GM12878 (cell line): ENCODE measurements around the gene RSPH4A. TPM values are rescaled to one million over a fixed set of nuclear protein-coding genes. Genes with fewer than 3 reads are reported as not detected.

Experiments
- ATAC-seq: fragments of 200-7000 bp; cut with Tn5 transposase; 3 replicates; pipeline ENCODE4 v1.9.1; 2020; ENCODE audit warnings: mild to moderate bottlenecking, moderate library complexity
- BruUV-seq: library from RNA; stranded (reverse); fragments of 400-500 nt; replicated peaks from 2 replicates; lab custom pipeline; 2021; lab: Mats Ljungman, UMichigan
- CTCF ChIA-PET: fragments of 300-600 bp; sonication (Branson Sonifier 250); formaldehyde crosslinking; extraction: SDS; loops from one replicate; lab custom pipeline; 2021; ENCODE audit warnings: inconsistent platforms; lab: Yijun Ruan, JAX
- POLR2A ChIA-PET: fragments of 350-600 bp; formaldehyde crosslinking; extraction: SDS; loops from one replicate; lab custom pipeline; 2021; ENCODE audit warnings: inconsistent platforms; lab: Charles Lee
- RAD21 ChIA-PET: fragments of 300-600 bp; sonication (Branson Sonifier 250); formaldehyde crosslinking; loops from one replicate; lab custom pipeline; 2023; ENCODE audit warnings: antibody characterized with exemption; ENCODE audit not compliant: unreplicated experiment; lab: Charles Lee
- SMC1A ChIA-PET: fragments of 300-600 bp; sonication (Branson Sonifier 250); formaldehyde crosslinking; loops from one replicate; lab custom pipeline; 2023; ENCODE audit not compliant: unreplicated experiment, uncharacterized antibody; lab: Charles Lee
- DNase-seq: peaks from one replicate; pipeline ENCODE4 v3.0.0-alpha.2; 2011; ENCODE audit warnings: low read depth, low spot score
- FAIRE-seq: peaks from 3 replicates; lab custom pipeline; 2011; peaks lifted over from hg19 to GRCh38; lab: Jason Lieb, UNC
- H2AFZ ChIP-seq: 2 replicates; pipeline ENCODE4 v1.6.0; 2011; ENCODE audit warnings: low read depth, low read length, control low read depth; ENCODE audit not compliant: control insufficient read depth
- H3K27ac ChIP-seq: 2 replicates; pipeline ENCODE4 v1.5.1; 2011; ENCODE audit warnings: control low read depth; ENCODE audit not compliant: control insufficient read depth, insufficient read depth
- H3K27me3 ChIP-seq, 2 experiments: replicated peaks in 1 of 2; 2 replicates each; pipeline versions ENCODE4 v1.6.0 to v1.6.1; 2011; ENCODE audit warnings: low read length in 1 of 2; ENCODE audit not compliant: control insufficient read depth in 2 of 2, insufficient read depth in 2 of 2
- H3K36me3 ChIP-seq, 2 experiments: 2 replicates each; pipeline ENCODE4 v1.5.1; 2011; ENCODE audit warnings: low read length in 1 of 2; ENCODE audit not compliant: control insufficient read depth in 2 of 2, insufficient read depth in 2 of 2
- H3K4me1 ChIP-seq: 2 replicates; pipeline ENCODE4 v1.6.1; 2011; ENCODE audit warnings: mild to moderate bottlenecking, low read length, moderate library complexity, mixed read lengths; ENCODE audit not compliant: control insufficient read depth, insufficient read depth
- H3K4me2 ChIP-seq: 2 replicates; pipeline ENCODE4 v1.6.0; 2011; ENCODE audit warnings: control low read depth; ENCODE audit not compliant: control insufficient read depth, insufficient read depth
- H3K4me3 ChIP-seq: fragments of 200-600 bp; sonication (generic); 2 replicates; pipeline ENCODE4 v1.5.1; 2016
- H3K79me2 ChIP-seq: 2 replicates; pipeline ENCODE4 v1.6.0; 2011; ENCODE audit warnings: low read length; ENCODE audit not compliant: control insufficient read depth, insufficient read depth
- H3K9ac ChIP-seq: 2 replicates; pipeline ENCODE4 v1.8.0; 2011; ENCODE audit warnings: low read length, control low read depth, mixed read lengths; ENCODE audit not compliant: control insufficient read depth, insufficient read depth
- H3K9me3 ChIP-seq: replicated peaks from 3 replicates; pipeline ENCODE4 v1.5.1; 2011; ENCODE audit warnings: mild to moderate bottlenecking, low read length; ENCODE audit not compliant: control insufficient read depth, insufficient read depth
- H4K20me1 ChIP-seq: 2 replicates; pipeline ENCODE4 v1.6.0; 2011; ENCODE audit not compliant: control insufficient read depth, insufficient read depth
- BHLHE40 ChIP-seq, 2 experiments: fragments of 450-650 bp in 1 of 2; IDR thresholded peaks; 2 replicates each; pipeline ENCODE4 v1.6.1; 2011 to 2017; ENCODE audit warnings: low read depth in 2 of 2, borderline replicate concordance in 1 of 2, improper control_type of control experiment in 1 of 2, low read length in 1 of 2, mild to moderate bottlenecking in 1 of 2
- CEBPB ChIP-seq, 2 experiments: fragments of 150-350 bp in 1 of 2; IDR thresholded peaks; 2 replicates each; pipeline ENCODE4 v1.6.1; 2012 to 2014; ENCODE audit warnings: low read depth in 2 of 2, low read length in 2 of 2, borderline replicate concordance in 1 of 2, inconsistent platforms in 1 of 2
- ESRRA ChIP-seq: IDR thresholded peaks from 2 replicates; pipeline ENCODE4 v1.6.1; 2012; ENCODE audit warnings: mild to moderate bottlenecking, low read length, improper control_type of control experiment
- GABPA ChIP-seq: IDR thresholded peaks from 2 replicates; pipeline ENCODE4 v1.6.1; 2014; ENCODE audit warnings: antibody characterized with exemption, low read depth, mild to moderate bottlenecking, inconsistent platforms
- KAT2A ChIP-seq: conservative IDR thresholded peaks from 2 replicates; pipeline ENCODE4 v1.6.1; 2011; ENCODE audit warnings: low read depth, low read length; ENCODE audit not compliant: control insufficient read depth
- NFIC ChIP-seq: IDR thresholded peaks from 2 replicates; pipeline ENCODE4 v1.6.1; 2012; ENCODE audit warnings: low read depth, mild to moderate bottlenecking, inconsistent platforms, low read length, moderate library complexity
- RBBP5 ChIP-seq: fragments of 200-600 bp; sonication (generic); conservative IDR thresholded peaks from 2 replicates; pipeline ENCODE4 v1.6.1; 2016
- SIN3A ChIP-seq: IDR thresholded peaks from 2 replicates; pipeline ENCODE4 v1.6.1; 2012; ENCODE audit warnings: low read depth, low read length, improper control_type of control experiment
- SPI1 ChIP-seq: IDR thresholded peaks from 2 replicates; pipeline ENCODE4 v1.6.1; 2011; ENCODE audit warnings: low read depth, mild to moderate bottlenecking, low read length, moderate library complexity, borderline replicate concordance; ENCODE audit not compliant: insufficient read depth
- YY1 ChIP-seq: IDR thresholded peaks from 2 replicates; pipeline ENCODE4 v1.6.1; 2011; ENCODE audit warnings: low read depth, mild to moderate bottlenecking, low read length
- ZNF217 ChIP-seq: fragments of 450-650 bp; IDR thresholded peaks from 2 replicates; pipeline ENCODE4 v1.6.1; 2017; ENCODE audit warnings: antibody characterized with exemption, mild to moderate bottlenecking
- ZNF384 ChIP-seq: IDR thresholded peaks from 2 replicates; pipeline ENCODE4 v1.6.1; 2012; ENCODE audit warnings: low read depth, mild to moderate bottlenecking, low read length, improper control_type of control experiment, borderline replicate concordance
- WGBS: methylation state at CpG from one replicate; pipeline ENCODE4 v1.1.6; 2016; ENCODE audit warnings: low lambda C conversion rate; ENCODE audit not compliant: insufficient replicate concordance, insufficient coverage; ENCODE audit errors: missing lambda C conversion rate; 5-methylcytosine and 5-hydroxymethylcytosine counted together
- in situ Hi-C: fragments of 300-500 bp; cut with MboI; formaldehyde crosslinking; loops from 9 replicates; pipeline ENCODE4 v1.14.3; 2018; ENCODE audit warnings: mixed read lengths
- intact Hi-C: fragments of 100-400 bp; cut with micrococcal nuclease; formaldehyde crosslinking; loops from one replicate; pipeline ENCODE4 v1.14.2; 2022; ENCODE audit not compliant: unreplicated experiment
- polyA plus RNA-seq, 11 experiments: library from polyadenylated mRNA; depleted of rRNA in 4 of 11; unstranded in 6 of 11; stranded (reverse) in 5 of 11; fragments of >200 nt; fragmentation: Nextera tagmentation in 4 of 11; fragmentation: Illumina TruSeq in 1 of 11; extraction: Ambion mirVana in 4 of 11; extraction: Trizol in 1 of 11; gene quantifications; 1 replicate in 1 of 11; 2 replicates in 10 of 11; pipeline versions ENCODE4 v1.2.1 to v1.2.3, GENCODE V29; 2011 to 2016; ENCODE audit warnings: inconsistent platforms in 2 of 11, missing spikeins in 2 of 11, low read depth in 1 of 11
- total RNA-seq, 4 experiments: library from RNA; depleted of rRNA in 3 of 4; stranded (reverse); fragments of >200 nt in 3 of 4; fragmentation: Illumina TruSeq in 1 of 4; extraction: Trizol in 1 of 4; gene quantifications; 2 replicates each; pipeline versions ENCODE4 v1.2.1 to v1.2.3, GENCODE V29; 2013 to 2021
- TF ChIP-seq, protein P1 (sequence below): IDR thresholded peaks from 2 replicates; pipeline ENCODE4 v1.6.1; 2011; ENCODE audit warnings: borderline replicate concordance, low read depth, mild to moderate bottlenecking, moderate library complexity, low read length; ENCODE audit not compliant: insufficient read depth, poor library complexity, severe bottlenecking
- TF ChIP-seq, protein P2 (sequence below): fragments of 450-650 bp; IDR thresholded peaks from 2 replicates; pipeline ENCODE4 v1.6.1; 2017; ENCODE audit warnings: mild to moderate bottlenecking, low read depth, inconsistent platforms; ENCODE audit not compliant: poor library complexity, severe bottlenecking
- TF ChIP-seq, protein P3 (sequence below): IDR thresholded peaks from 2 replicates; pipeline ENCODE4 v1.6.1; 2012; ENCODE audit warnings: low read length, inconsistent platforms

Gene RSPH4A
- total and polyA plus RNA-seq, 10 of the 15 experiments (the other 5 are each of a cell fraction or from before 2014, with no cell fraction given): 0.07 to 0.28 (median 0.21) TPM; not detected in 1

DNA sequence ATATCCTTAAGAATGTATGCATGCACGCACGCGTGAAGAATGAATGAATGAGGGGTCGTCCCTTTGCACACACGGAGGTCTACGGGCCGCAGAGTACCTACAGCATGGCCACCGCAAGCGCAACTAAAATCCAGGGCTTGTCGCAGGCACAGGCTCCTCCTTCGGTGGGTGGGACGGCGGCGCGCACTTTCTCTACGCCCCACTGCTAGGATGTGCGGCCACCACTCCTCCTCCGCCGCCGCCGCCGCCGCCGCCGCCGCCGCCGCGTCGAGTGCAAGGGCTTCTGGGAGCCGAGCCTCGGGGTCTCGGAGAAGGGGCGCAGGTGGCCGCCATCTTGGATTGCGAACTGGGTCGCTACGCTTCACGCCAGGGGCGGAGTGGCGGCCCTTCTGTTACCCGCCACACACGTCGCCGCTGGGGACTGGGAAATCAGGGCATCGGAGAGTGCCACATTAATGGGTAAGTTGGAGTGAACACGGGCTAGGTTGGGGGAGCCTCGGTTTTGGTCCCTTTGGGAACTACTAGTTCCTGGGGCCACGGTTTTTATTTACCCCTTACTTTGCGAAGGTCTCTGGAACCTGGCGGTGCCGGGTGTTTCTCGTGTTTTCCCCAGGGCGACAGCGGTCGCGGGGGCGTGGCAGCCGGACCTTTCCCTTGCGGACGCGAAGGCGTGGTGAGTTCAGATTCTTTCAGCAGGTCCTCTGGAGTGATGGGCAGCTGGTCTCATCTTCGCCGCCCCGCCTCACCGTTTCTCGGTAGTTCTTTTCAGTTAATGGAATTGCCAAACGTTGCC, 64.8 kb downstream of the RSPH4A start, which contains the start of gene KPNA5:
KPNA5 (plus strand) TSS at position 332 of the 793 bp plus-strand sequence; CDS start at position 456, 124 bp downstream.
- FAIRE-seq (peak; percentile 38), ATAC-seq (peak; percentile 96), DNase-seq (peak; percentile 69)
- intact Hi-C loops: loop anchor here (1.0 to 2.0 kb wide), 2 partner anchors 13 to 110 kb away; partner anchors contain the start of genes RWDD1 and ZUP1
- ChIA-PET RAD21 (interaction anchor here (0.6 to 1.0 kb wide), 2 partner anchors 12 to 13 kb away, joined by 3 to 8 read pairs; partner anchors contain the start of gene ZUP1), CTCF (interaction anchor here (1.0 kb wide), 1 partner anchor 10 kb away, joined by 3 read pairs; no protein-coding TSS in a partner anchor), POLR2A (interaction anchor here (0.7 to 2.7 kb wide), 7 partner anchors 8 to 402 kb away, joined by 3 to 19 read pairs (median 4); partner anchors contain the start of genes TSPYL1 and ZUP1), SMC1A (interaction anchor here (1.0 to 1.8 kb wide), 5 partner anchors 10 to 39 kb away, joined by 3 to 7 read pairs (median 4); partner anchors contain the start of gene ZUP1)
- no peaks in the 10 kb centered on the region for H4K20me1 ChIP-seq
- TSS peak; percentile 73 for BruUV-seq
- H3K4me1 ChIP-seq: no peaks in the 10 kb centered on the region
- no peaks in the 10 kb centered on the region for H3K36me3 ChIP-seq
- peak within 1 kb of the TSS; percentile 91 for H3K9ac ChIP-seq
- peak within 1 kb of the TSS; percentile 100 for H2AFZ ChIP-seq
- no peaks in the 10 kb centered on the region for H3K27me3 ChIP-seq
- WGBS: 2% methylated on average over 66 of the region's 69 CpGs
- H3K4me3 ChIP-seq: peak within 1 kb of the TSS; percentile 98
- in situ Hi-C loops: no loop called here
- H3K9me3 ChIP-seq: peaks cover 2% of the 10 kb centered on the region; the same call in 2 of the 3 replicates
- peak within 1 kb of the TSS; percentile 88 for H3K4me2 ChIP-seq
- peak within 1 kb of the TSS; percentile 89 for H3K27ac ChIP-seq
- peaks cover 23% of the 10 kb centered on the region for H3K79me2 ChIP-seq
- TF ChIP-seq YY1 (peak; percentile 99), ESRRA (no peak), BHLHE40 (IDR thresholded peaks at IDR 0.05; ENCODE audit: borderline replicate concordance in 1 of 2, low read depth in 2 of 2, low read length in 1 of 2) (peak in 1 of 2 experiments; percentile 60; a peak in 1 of 4 replicates), ZNF217 (no peak), KAT2A (no peak), SPI1 (no peak), SIN3A (no peak), NFIC (no peak), GABPA (no peak), RBBP5 (no peak), CEBPB (IDR thresholded peaks at IDR 0.05; ENCODE audit: borderline replicate concordance in 1 of 2, low read depth in 2 of 2, low read length in 2 of 2) (no peak), ZNF384 (no peak)
- TF ChIP-seq, protein P1, sequence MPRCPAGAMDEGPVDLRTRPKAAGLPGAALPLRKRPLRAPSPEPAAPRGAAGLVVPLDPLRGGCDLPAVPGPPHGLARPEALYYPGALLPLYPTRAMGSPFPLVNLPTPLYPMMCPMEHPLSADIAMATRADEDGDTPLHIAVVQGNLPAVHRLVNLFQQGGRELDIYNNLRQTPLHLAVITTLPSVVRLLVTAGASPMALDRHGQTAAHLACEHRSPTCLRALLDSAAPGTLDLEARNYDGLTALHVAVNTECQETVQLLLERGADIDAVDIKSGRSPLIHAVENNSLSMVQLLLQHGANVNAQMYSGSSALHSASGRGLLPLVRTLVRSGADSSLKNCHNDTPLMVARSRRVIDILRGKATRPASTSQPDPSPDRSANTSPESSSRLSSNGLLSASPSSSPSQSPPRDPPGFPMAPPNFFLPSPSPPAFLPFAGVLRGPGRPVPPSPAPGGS: no peak
- TF ChIP-seq, protein P2, sequence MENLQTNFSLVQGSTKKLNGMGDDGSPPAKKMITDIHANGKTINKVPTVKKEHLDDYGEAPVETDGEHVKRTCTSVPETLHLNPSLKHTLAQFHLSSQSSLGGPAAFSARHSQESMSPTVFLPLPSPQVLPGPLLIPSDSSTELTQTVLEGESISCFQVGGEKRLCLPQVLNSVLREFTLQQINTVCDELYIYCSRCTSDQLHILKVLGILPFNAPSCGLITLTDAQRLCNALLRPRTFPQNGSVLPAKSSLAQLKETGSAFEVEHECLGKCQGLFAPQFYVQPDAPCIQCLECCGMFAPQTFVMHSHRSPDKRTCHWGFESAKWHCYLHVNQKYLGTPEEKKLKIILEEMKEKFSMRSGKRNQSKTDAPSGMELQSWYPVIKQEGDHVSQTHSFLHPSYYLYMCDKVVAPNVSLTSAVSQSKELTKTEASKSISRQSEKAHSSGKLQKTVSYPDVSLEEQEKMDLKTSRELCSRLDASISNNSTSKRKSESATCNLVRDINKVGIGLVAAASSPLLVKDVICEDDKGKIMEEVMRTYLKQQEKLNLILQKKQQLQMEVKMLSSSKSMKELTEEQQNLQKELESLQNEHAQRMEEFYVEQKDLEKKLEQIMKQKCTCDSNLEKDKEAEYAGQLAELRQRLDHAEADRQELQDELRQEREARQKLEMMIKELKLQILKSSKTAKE: no peak
- TF ChIP-seq, protein P3, sequence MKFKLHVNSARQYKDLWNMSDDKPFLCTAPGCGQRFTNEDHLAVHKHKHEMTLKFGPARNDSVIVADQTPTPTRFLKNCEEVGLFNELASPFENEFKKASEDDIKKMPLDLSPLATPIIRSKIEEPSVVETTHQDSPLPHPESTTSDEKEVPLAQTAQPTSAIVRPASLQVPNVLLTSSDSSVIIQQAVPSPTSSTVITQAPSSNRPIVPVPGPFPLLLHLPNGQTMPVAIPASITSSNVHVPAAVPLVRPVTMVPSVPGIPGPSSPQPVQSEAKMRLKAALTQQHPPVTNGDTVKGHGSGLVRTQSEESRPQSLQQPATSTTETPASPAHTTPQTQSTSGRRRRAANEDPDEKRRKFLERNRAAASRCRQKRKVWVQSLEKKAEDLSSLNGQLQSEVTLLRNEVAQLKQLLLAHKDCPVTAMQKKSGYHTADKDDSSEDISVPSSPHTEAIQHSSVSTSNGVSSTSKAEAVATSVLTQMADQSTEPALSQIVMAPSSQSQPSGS: no peak
